NCI-H128 (cell line): ENCODE data around the gene BRWD1.

Experiments
- DNase-seq: peaks from one replicate; lab custom pipeline; 2025; ENCODE audit not compliant: unreplicated experiment; lab: John Stamatoyannopoulos, UW

The BRWD1 gene

GRCh38 chr21:39204134-39204533 is 109.3 kb downstream of the BRWD1 start:
- DNase-seq: no peak

GRCh38 chr21:39198800-39199199 is 114.6 kb downstream of the BRWD1 start:
- no peak for DNase-seq

GRCh38 chr21:39197448-39198233 is 115.8 kb downstream of the BRWD1 start:
- no peak for DNase-seq

GRCh38 chr21:39196838-39197237 is 116.6 kb downstream of the BRWD1 start:
- DNase-seq: no peak

- no peak for DNase-seq
These were observed 117.1 kb downstream of the BRWD1 start for GRCh38 chr21:39196310-39196709.

- no peak for DNase-seq
These were observed 120.1 kb downstream of the BRWD1 start for GRCh38 chr21:39193380-39193779.

- DNase-seq: no peak
These were observed 123.4 kb downstream of the BRWD1 start for GRCh38 chr21:39189857-39190604.

GRCh38 chr21:39188521-39189139 is 124.8 kb downstream of the BRWD1 start:
- peak; percentile 20 for DNase-seq

GRCh38 chr21:39187141-39187540 is 126.3 kb downstream of the BRWD1 start:
- DNase-seq: no peak

- no peak for DNase-seq
These were observed 126.8 kb downstream of the BRWD1 start for GRCh38 chr21:39186676-39187075.

- no peak for DNase-seq
These were observed 128.3 kb downstream of the BRWD1 start for GRCh38 chr21:39185157-39185556.

- no peak for DNase-seq
These were observed 129.1 kb downstream of the BRWD1 start for GRCh38 chr21:39184050-39184980.

GRCh38 chr21:39183272-39184049 is 130.0 kb downstream of the BRWD1 start, which contains the start of gene PSMG1:
Gene PSMG1, minus strand, starts transcription at chr21:39183451. Its CDS starts 66 bp downstream, at chr21:39183385.
- DNase-seq: peak; percentile 85

GRCh38 chr21:39182484-39183271 is 130.8 kb downstream of the BRWD1 start:
- no peak for DNase-seq

- no peak for DNase-seq
These were observed 131.4 kb downstream of the BRWD1 start for GRCh38 chr21:39182016-39182415.

- DNase-seq: no peak
These were observed 132.1 kb downstream of the BRWD1 start for GRCh38 chr21:39181205-39181818.

- DNase-seq: no peak
These were observed 132.9 kb downstream of the BRWD1 start for GRCh38 chr21:39180429-39181019.

- DNase-seq: no peak
These were observed 135.0 kb downstream of the BRWD1 start for GRCh38 chr21:39178421-39178820.
